ENCODE data around the gene APAF1. TPM values are rescaled to one million over a fixed set of nuclear protein-coding genes. Genes with fewer than 3 reads are reported as not detected.

Gene APAF1
- total and polyA plus RNA-seq, 2 donors (not counting 1 experiment from before 2014, with no cell fraction given): 9.1 to 36.9 TPM

GRCh38 chr12:98709022-98709421, 63.9 kb downstream of the APAF1 start:
- H3K27ac ChIP-seq (ENCODE audit: low read length in 2 of 2): no peak overlapping the region
- POLR2A ChIA-PET: no interaction called here
- no peak overlapping the region for H3K4me3 ChIP-seq (ENCODE audit: control extremely low read depth in 1 of 5, extremely low read depth in 1 of 5, insufficient read depth in 1 of 5, low read depth in 2 of 5, low read length in 4 of 5)
- no peaks in the 10 kb centered on the region for H3K4me1 ChIP-seq (ENCODE audit: control insufficient read depth in 2 of 2, insufficient read depth in 2 of 2, low read length in 2 of 2)
- Mint-ChIP-seq H3K4me1 (no peaks in the 10 kb centered on the region), H3K4me3 (no peak overlapping the region), H3K9me3 (ENCODE audit: insufficient read depth) (no peaks in the 10 kb centered on the region), H3K27me3 (no peaks in the 10 kb centered on the region), H3K27ac (no peak overlapping the region)
- TF ChIP-seq EZH2 (IDR thresholded peaks at IDR 0.05; ENCODE audit: borderline replicate concordance, insufficient read depth, low read depth, low read length, poor library complexity, severe bottlenecking) (no peak), CTCF (IDR thresholded peaks at IDR 0.05) (no peak)
- no peak for ATAC-seq (ENCODE audit: low read depth)
- no peaks in the 10 kb centered on the region for H3K9me3 ChIP-seq (ENCODE audit: control extremely low read depth in 1 of 3, control insufficient read depth in 2 of 3, insufficient read depth in 1 of 3, low read length in 2 of 3)
- intact Hi-C loops (cut with micrococcal nuclease): no loop called here
- no peak for DNase-seq
- CTCF ChIA-PET: no interaction called here
- peaks cover 15 to 61% of the 10 kb centered on the region in 2 experiments for H3K36me3 ChIP-seq (replicated peaks in 1 of 2; ENCODE audit: control extremely low read depth in 1 of 2, control insufficient read depth in 1 of 2, extremely low read depth in 1 of 2, insufficient read depth in 2 of 2, low read length in 1 of 2)
- H2AFZ ChIP-seq (ENCODE audit: insufficient read depth, low read depth, low read length, poor library complexity, severe bottlenecking): no peak overlapping the region
- WGBS (ENCODE audit: insufficient coverage): 86% methylated on average over 1 of the region's 1 CpG
- H3K4me2 ChIP-seq (replicated peaks; ENCODE audit: low read depth, low read length, poor library complexity, severe bottlenecking): no peak overlapping the region
- no peaks in the 10 kb centered on the region for H3K27me3 ChIP-seq (replicated peaks in 1 of 4; ENCODE audit: control extremely low read depth in 1 of 4, control insufficient read depth in 3 of 4, insufficient read depth in 4 of 4, low read length in 3 of 4)
- H3K9ac ChIP-seq (ENCODE audit: low read length): no peak overlapping the region
- H3K79me2 ChIP-seq (ENCODE audit: control insufficient read depth, insufficient read depth, low read length): no peaks in the 10 kb centered on the region
- H4K20me1 ChIP-seq (ENCODE audit: control insufficient read depth, insufficient read depth, low read length, poor library complexity, severe bottlenecking): no peaks in the 10 kb centered on the region

GRCh38 chr12:98714426-98714825, 69.3 kb downstream of the APAF1 start:
- ChIA-PET CTCF (no interaction called here), POLR2A (no interaction called here)
- no peak overlapping the region for H3K27ac ChIP-seq (ENCODE audit: low read length in 2 of 2)
- no peak for TF ChIP-seq CTCF (IDR thresholded peaks at IDR 0.05)
- no peak for TF ChIP-seq EZH2 (IDR thresholded peaks at IDR 0.05; ENCODE audit: borderline replicate concordance, insufficient read depth, low read depth, low read length, poor library complexity, severe bottlenecking)
- H3K36me3 ChIP-seq (replicated peaks in 1 of 2; ENCODE audit: control extremely low read depth in 1 of 2, control insufficient read depth in 1 of 2, extremely low read depth in 1 of 2, insufficient read depth in 2 of 2, low read length in 1 of 2): peaks cover 18 to 53% of the 10 kb centered on the region in 2 experiments
- H3K9me3 ChIP-seq (ENCODE audit: control extremely low read depth in 1 of 3, control insufficient read depth in 2 of 3, insufficient read depth in 1 of 3, low read length in 2 of 3): no peaks in the 10 kb centered on the region
- H3K4me1 ChIP-seq (ENCODE audit: control insufficient read depth in 2 of 2, insufficient read depth in 2 of 2, low read length in 2 of 2): no peaks in the 10 kb centered on the region
- no peak for ATAC-seq (ENCODE audit: low read depth)
- H3K4me3 Mint-ChIP-seq: no peak overlapping the region
- DNase-seq: no peak
- H3K79me2 ChIP-seq (ENCODE audit: control insufficient read depth, insufficient read depth, low read length): no peaks in the 10 kb centered on the region
- no peak overlapping the region for H3K27ac Mint-ChIP-seq
- no peak overlapping the region for H3K9ac ChIP-seq (ENCODE audit: low read length)
- no peaks in the 10 kb centered on the region for H4K20me1 ChIP-seq (ENCODE audit: control insufficient read depth, insufficient read depth, low read length, poor library complexity, severe bottlenecking)
- no peaks in the 10 kb centered on the region for H3K9me3 Mint-ChIP-seq (ENCODE audit: insufficient read depth)
- H3K27me3 ChIP-seq (replicated peaks in 1 of 4; ENCODE audit: control extremely low read depth in 1 of 4, control insufficient read depth in 3 of 4, insufficient read depth in 4 of 4, low read length in 3 of 4): no peaks in the 10 kb centered on the region
- no CpG with 5 or more reads among the region's 4 CpGs for WGBS (ENCODE audit: insufficient coverage)
- H3K4me1 Mint-ChIP-seq: no peaks in the 10 kb centered on the region
- intact Hi-C loops (cut with micrococcal nuclease): no loop called here
- no peak overlapping the region for H3K4me2 ChIP-seq (replicated peaks; ENCODE audit: low read depth, low read length, poor library complexity, severe bottlenecking)
- H3K4me3 ChIP-seq (ENCODE audit: control extremely low read depth in 1 of 5, extremely low read depth in 1 of 5, insufficient read depth in 1 of 5, low read depth in 2 of 5, low read length in 4 of 5): no peak overlapping the region
- no peak overlapping the region for H2AFZ ChIP-seq (ENCODE audit: insufficient read depth, low read depth, low read length, poor library complexity, severe bottlenecking)
- H3K27me3 Mint-ChIP-seq: no peaks in the 10 kb centered on the region
